ENCODE measurements around the gene JAM2. TPM values are rescaled to one million over a fixed set of nuclear protein-coding genes. Genes with fewer than 3 reads are reported as not detected.

JAM2 gene
- total and polyA plus RNA-seq, 2 of the 4 experiments (the other 2 are of a cell fraction): 0.72 to 2.1 TPM

GRCh38 chr21:25619198-25619597 lies 19.9 kb upstream of the JAM2 start:
- BruUV-seq (replicated peaks): no TSS peak
- no peak overlapping the region for H3K9ac ChIP-seq (ENCODE audit: low read depth, low read length)
- H2AK5ac ChIP-seq (ENCODE audit: low read depth, low read length): no peak overlapping the region
- no peak overlapping the region for H3K27ac ChIP-seq (ENCODE audit: insufficient read depth, low read length)
- DNase-seq: no peak
- H2BK20ac ChIP-seq (ENCODE audit: low read depth, low read length): no peak overlapping the region
- WGBS, 2 experiments (ENCODE audit: extremely low coverage in 2 of 2, insufficient read length in 1 of 2): 64% methylated on average over 2 of the region's 2 CpGs; no CpG with 5 or more reads in 1 of the 2 experiments
- H2BK15ac ChIP-seq (ENCODE audit: low read depth, low read length): no peak overlapping the region
- no peak overlapping the region for H3K56ac ChIP-seq (ENCODE audit: extremely low read depth, insufficient read depth, low read length)
- H3K14ac ChIP-seq (replicated peaks; ENCODE audit: low read depth, low read length): no peak overlapping the region
- no peak overlapping the region for H2AK9ac ChIP-seq (replicated peaks; ENCODE audit: low read depth, low read length, poor library complexity)
- no peak for ATAC-seq (ENCODE audit: low read depth)
- H3K27me3 ChIP-seq (ENCODE audit: control insufficient read depth, insufficient read depth, low read length): peaks cover 5% of the 10 kb centered on the region
- no peak overlapping the region for H4K8ac ChIP-seq (ENCODE audit: low read depth in 2 of 2, low read length in 2 of 2)
- no peaks in the 10 kb centered on the region for H3K9me1 ChIP-seq (ENCODE audit: insufficient read depth, low read length)
- TF ChIP-seq MAFK (IDR thresholded peaks at IDR 0.05; ENCODE audit: low read depth, low read length): no peak
- no peak for TF ChIP-seq FOS (IDR thresholded peaks at IDR 0.05; ENCODE audit: low read depth, low read length)
- no peak for TF ChIP-seq NFE2L2 (IDR thresholded peaks at IDR 0.05; ENCODE audit: low read depth, low read length)
- TF ChIP-seq RAD21 (IDR thresholded peaks at IDR 0.05; ENCODE audit: low read length): no peak
- no peak for TF ChIP-seq ELK1 (IDR thresholded peaks at IDR 0.05; ENCODE audit: borderline replicate concordance, low read depth, low read length)
- no peak for TF ChIP-seq RCOR1 (IDR thresholded peaks at IDR 0.05; ENCODE audit: insufficient replicate concordance, low read length)
- no peak for TF ChIP-seq MXI1 (IDR thresholded peaks at IDR 0.05; ENCODE audit: borderline replicate concordance, low read depth, low read length)
- no peak for TF ChIP-seq CEBPB (IDR thresholded peaks at IDR 0.05; ENCODE audit: low read depth, low read length)
- TF ChIP-seq SMC3 (IDR thresholded peaks at IDR 0.05; ENCODE audit: low read depth, low read length): no peak
- TF ChIP-seq RFX5 (IDR thresholded peaks at IDR 0.05; ENCODE audit: low read depth, low read length): no peak
- no peak for TF ChIP-seq BHLHE40 (IDR thresholded peaks at IDR 0.05; ENCODE audit: low read depth, low read length)
- H3K79me1 ChIP-seq (ENCODE audit: low read depth in 1 of 2, low read length in 2 of 2): no peaks in the 10 kb centered on the region
- ChIA-PET CTCF (no interaction called here), POLR2A (ENCODE audit: unreplicated experiment) (no interaction called here)
- H4K5ac ChIP-seq (ENCODE audit: low read depth, low read length): no peak overlapping the region
- H2BK5ac ChIP-seq (ENCODE audit: low read depth, low read length, poor library complexity, severe bottlenecking): no peak overlapping the region
- no peak overlapping the region for H3K4me2 ChIP-seq (ENCODE audit: low read depth, low read length)
- H4K20me1 ChIP-seq (ENCODE audit: insufficient read depth, low read length): no peaks in the 10 kb centered on the region
- intact Hi-C loops (cut with micrococcal nuclease): loop anchor here (5.0 kb wide), 1 partner anchor 238 kb away; no protein-coding TSS in a partner anchor
- no peak overlapping the region for H3K23ac ChIP-seq (ENCODE audit: low read depth, low read length)
- in situ Hi-C loops (cut with MboI; ENCODE audit: low sequenced_read_pairs): loop anchor here (25.0 kb wide), 2 partner anchors 568 to 1093 kb away; no protein-coding TSS in a partner anchor
- no peak overlapping the region for H3K18ac ChIP-seq (ENCODE audit: low read depth, low read length)
- H3K4ac ChIP-seq (ENCODE audit: low read depth, low read length): no peak overlapping the region
- H2BK120ac ChIP-seq (ENCODE audit: low read depth, low read length): no peak overlapping the region
- H4K91ac ChIP-seq (ENCODE audit: insufficient read depth, low read depth, low read length): no peak overlapping the region
- H3K4me1 ChIP-seq (ENCODE audit: control insufficient read depth, insufficient read depth, low read length): no peaks in the 10 kb centered on the region
- H2AFZ ChIP-seq (replicated peaks; ENCODE audit: low read length, poor library complexity): no peak overlapping the region
- dilution Hi-C loops (cut with HindIII; ENCODE audit: low sequenced_read_pairs, unreplicated experiment): no loop called here
- no peaks in the 10 kb centered on the region for H3K9me3 ChIP-seq (ENCODE audit: control insufficient read depth, insufficient read depth, low read length)
- H3K4me3 ChIP-seq (ENCODE audit: insufficient read depth, low read depth, low read length): no peak overlapping the region
- H3K36me3 ChIP-seq (ENCODE audit: control insufficient read depth, insufficient read depth, low read length): no peaks in the 10 kb centered on the region
